SK-N-SH (cell line): ENCODE measurements around the gene METTL24.

Source experiments
- EP300 ChIP-seq, 2 experiments: IDR thresholded peaks; 2 replicates each; pipeline versions ENCODE4 v1.4.0 to v1.6.1; 2012; ENCODE audit warnings: borderline replicate concordance in 1 of 2, low read depth in 1 of 2, low read length in 1 of 2
- FOXM1 ChIP-seq: IDR thresholded peaks from 2 replicates; pipeline ENCODE4 v1.4.0; 2012; ENCODE audit warnings: low read depth, mild to moderate bottlenecking
- IRF3 ChIP-seq: fragments of 150-350 bp; IDR thresholded peaks from 2 replicates; pipeline ENCODE4 v1.6.1; 2016; ENCODE audit warnings: mild to moderate bottlenecking, low read depth, low read length
- MEF2A ChIP-seq: IDR thresholded peaks from 2 replicates; pipeline ENCODE4 v1.4.0; 2012; ENCODE audit warnings: low read depth, borderline replicate concordance
- NFIC ChIP-seq: IDR thresholded peaks from 2 replicates; pipeline ENCODE4 v1.4.0; 2012; ENCODE audit warnings: borderline replicate concordance
- PBX3 ChIP-seq: IDR thresholded peaks from 2 replicates; pipeline ENCODE4; 2012
- RAD21 ChIP-seq: IDR thresholded peaks from 2 replicates; pipeline ENCODE4 v1.6.1; 2012; ENCODE audit warnings: mild to moderate bottlenecking, low read length
- SIN3A ChIP-seq: IDR thresholded peaks from 2 replicates; pipeline ENCODE4 v1.6.1; 2012; ENCODE audit warnings: low read depth, mild to moderate bottlenecking, low read length, moderate library complexity, borderline replicate concordance
- SMC3 ChIP-seq: IDR thresholded peaks from 2 replicates; pipeline ENCODE4 v1.6.1; 2012; ENCODE audit warnings: low read depth, low read length, improper control_type of control experiment
- TAF1 ChIP-seq: IDR thresholded peaks from 2 replicates; pipeline ENCODE4 v1.6.1; 2012; ENCODE audit warnings: low read depth, mild to moderate bottlenecking, low read length, moderate library complexity, borderline replicate concordance
- YY1 ChIP-seq: IDR thresholded peaks from 2 replicates; pipeline ENCODE4 v1.4.0; 2012; ENCODE audit warnings: low read depth, mild to moderate bottlenecking
- TF ChIP-seq, protein P1 (sequence below): fragments of 200-600 bp; sonication (generic); IDR thresholded peaks from 2 replicates; pipeline ENCODE4 v1.6.1; 2017; ENCODE audit warnings: antibody characterized with exemption, mild to moderate bottlenecking, moderate library complexity
- TF ChIP-seq, protein P2 (sequence below): IDR thresholded peaks from 2 replicates; pipeline ENCODE4 v1.6.1; 2012; ENCODE audit warnings: mild to moderate bottlenecking, low read depth, low read length, moderate library complexity

GRCh38 chr6:110354153-110354552 lies 4.0 kb downstream of the METTL24 start:
- TF ChIP-seq, protein P1, sequence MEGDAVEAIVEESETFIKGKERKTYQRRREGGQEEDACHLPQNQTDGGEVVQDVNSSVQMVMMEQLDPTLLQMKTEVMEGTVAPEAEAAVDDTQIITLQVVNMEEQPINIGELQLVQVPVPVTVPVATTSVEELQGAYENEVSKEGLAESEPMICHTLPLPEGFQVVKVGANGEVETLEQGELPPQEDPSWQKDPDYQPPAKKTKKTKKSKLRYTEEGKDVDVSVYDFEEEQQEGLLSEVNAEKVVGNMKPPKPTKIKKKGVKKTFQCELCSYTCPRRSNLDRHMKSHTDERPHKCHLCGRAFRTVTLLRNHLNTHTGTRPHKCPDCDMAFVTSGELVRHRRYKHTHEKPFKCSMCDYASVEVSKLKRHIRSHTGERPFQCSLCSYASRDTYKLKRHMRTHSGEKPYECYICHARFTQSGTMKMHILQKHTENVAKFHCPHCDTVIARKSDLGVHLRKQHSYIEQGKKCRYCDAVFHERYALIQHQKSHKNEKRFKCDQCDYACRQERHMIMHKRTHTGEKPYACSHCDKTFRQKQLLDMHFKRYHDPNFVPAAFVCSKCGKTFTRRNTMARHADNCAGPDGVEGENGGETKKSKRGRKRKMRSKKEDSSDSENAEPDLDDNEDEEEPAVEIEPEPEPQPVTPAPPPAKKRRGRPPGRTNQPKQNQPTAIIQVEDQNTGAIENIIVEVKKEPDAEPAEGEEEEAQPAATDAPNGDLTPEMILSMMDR: no peak
- TF ChIP-seq PBX3: no peak
- no peak for TF ChIP-seq TAF1
- no peak for TF ChIP-seq NFIC
- TF ChIP-seq SIN3A: no peak
- TF ChIP-seq, protein P2, sequence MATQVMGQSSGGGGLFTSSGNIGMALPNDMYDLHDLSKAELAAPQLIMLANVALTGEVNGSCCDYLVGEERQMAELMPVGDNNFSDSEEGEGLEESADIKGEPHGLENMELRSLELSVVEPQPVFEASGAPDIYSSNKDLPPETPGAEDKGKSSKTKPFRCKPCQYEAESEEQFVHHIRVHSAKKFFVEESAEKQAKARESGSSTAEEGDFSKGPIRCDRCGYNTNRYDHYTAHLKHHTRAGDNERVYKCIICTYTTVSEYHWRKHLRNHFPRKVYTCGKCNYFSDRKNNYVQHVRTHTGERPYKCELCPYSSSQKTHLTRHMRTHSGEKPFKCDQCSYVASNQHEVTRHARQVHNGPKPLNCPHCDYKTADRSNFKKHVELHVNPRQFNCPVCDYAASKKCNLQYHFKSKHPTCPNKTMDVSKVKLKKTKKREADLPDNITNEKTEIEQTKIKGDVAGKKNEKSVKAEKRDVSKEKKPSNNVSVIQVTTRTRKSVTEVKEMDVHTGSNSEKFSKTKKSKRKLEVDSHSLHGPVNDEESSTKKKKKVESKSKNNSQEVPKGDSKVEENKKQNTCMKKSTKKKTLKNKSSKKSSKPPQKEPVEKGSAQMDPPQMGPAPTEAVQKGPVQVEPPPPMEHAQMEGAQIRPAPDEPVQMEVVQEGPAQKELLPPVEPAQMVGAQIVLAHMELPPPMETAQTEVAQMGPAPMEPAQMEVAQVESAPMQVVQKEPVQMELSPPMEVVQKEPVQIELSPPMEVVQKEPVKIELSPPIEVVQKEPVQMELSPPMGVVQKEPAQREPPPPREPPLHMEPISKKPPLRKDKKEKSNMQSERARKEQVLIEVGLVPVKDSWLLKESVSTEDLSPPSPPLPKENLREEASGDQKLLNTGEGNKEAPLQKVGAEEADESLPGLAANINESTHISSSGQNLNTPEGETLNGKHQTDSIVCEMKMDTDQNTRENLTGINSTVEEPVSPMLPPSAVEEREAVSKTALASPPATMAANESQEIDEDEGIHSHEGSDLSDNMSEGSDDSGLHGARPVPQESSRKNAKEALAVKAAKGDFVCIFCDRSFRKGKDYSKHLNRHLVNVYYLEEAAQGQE: no peak
- TF ChIP-seq SMC3: no peak
- no peak for TF ChIP-seq RAD21
- TF ChIP-seq EP300 (IDR thresholded peaks at IDR 0.05; ENCODE audit: borderline replicate concordance in 1 of 2, low read depth in 1 of 2, low read length in 1 of 2): no peak
- no peak for TF ChIP-seq YY1
- TF ChIP-seq MEF2A: no peak
- no peak for TF ChIP-seq IRF3
- no peak for TF ChIP-seq FOXM1
